GM21381 (cell line): ENCODE results near the gene SUPT5H.
A peak's percentile ranks its signal among the peaks of the same experiment; 100 is the strongest.
"Not testable (repeated sequence)": the region's sequence is repeated elsewhere in the genome, so short reads cannot be mapped to it uniquely, and the experiment has no call there.

Experiments
- ATAC-seq: cut with Tn5 transposase; IDR thresholded peaks from one replicate; pipeline ENCODE4 v1.9.1; 2021; ENCODE audit warnings: mild to moderate bottlenecking, moderate library complexity; ENCODE audit not compliant: unreplicated experiment

SUPT5H gene

GRCh38 chr19:39424934-39425333 is 20.4 kb upstream of the SUPT5H start:
- no peak for ATAC-seq

GRCh38 chr19:39425744-39426143 is 19.6 kb upstream of the SUPT5H start:
- ATAC-seq = no peak

DNA sequence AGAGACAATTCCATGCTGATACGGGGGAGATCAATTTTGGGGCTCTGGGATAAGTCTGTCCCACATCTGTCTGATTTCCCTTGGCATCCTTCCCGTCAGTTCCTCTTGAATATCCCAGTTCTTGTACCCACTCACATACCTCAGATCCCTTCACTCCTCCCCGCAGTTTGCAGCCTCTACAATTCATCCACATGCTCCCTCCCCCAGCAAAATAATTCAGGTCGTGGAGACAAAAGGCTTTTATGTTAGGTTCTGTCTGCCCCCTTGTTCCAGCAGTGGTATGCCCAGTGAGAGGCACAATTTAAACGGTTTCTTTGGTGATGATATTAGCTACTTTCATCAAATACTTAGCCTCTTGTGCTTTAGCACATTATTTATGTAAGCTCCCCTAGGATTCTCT is 19.2 kb upstream of the SUPT5H start:
- no peak for ATAC-seq

- ATAC-seq = no peak
These were observed 17.7 kb upstream of the SUPT5H start for GRCh38 chr19:39427707-39428106.

DNA sequence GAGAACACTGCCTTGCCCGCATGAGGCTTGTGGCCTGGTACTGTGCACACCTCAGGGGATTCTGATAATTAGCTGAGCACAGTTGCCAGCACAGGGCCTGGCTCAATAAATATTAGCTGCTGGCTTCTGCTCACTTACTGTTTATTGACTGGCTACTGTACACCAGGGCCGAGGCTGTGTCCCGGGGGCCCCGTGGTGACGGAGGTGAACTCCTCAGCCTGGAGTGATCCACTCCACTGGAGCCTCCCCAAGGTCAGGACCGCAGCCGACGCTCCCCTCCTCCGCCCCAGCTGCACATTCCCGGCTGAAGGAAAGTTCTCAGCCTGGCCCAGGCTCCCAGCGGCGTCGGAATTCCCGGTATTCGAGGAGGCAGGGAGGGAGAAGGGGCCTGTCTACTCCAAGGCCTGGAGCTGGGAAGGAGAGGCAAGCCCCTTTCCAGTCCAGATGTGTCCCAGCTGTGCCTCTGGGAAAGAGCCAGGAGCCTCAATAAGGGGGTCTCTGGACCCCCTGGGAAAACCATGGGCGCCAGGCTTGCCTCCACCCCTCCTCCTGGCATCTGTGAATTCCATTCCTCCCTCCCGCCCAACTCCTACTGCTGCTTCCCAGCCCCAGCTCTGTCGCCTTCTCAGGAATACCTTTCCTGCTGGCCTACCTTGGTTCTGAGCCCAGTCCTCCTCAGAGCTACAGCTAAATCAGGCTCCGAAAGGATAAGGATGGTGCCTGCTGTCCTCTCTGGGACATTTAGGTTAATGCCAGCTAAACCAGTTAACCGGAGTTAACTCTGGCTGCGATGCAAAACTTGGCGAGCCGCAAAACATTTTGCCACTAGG is 16.9 kb upstream of the SUPT5H start:
- ATAC-seq = no peak

- no peak for ATAC-seq
These were observed 14.4 kb upstream of the SUPT5H start for GRCh38 chr19:39430675-39431593.

DNA sequence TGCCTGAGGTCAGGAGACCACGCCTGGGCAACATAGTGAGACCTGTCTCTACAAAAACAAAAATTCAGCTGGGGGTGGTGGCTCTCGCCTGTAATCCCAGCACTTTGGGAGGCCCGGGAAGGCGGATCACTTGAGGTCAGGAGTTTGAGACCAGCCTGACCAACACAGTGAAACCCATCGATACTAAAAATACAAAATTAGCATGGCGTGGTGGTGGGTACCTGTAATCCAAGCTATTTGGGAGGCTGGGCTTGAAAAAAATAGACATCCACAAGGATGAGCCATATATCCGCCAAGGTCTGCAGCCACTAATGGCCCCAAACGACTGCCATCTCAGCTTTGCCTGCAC is 12.7 kb upstream of the SUPT5H start:
- no peak for ATAC-seq

GRCh38 chr19:39433480-39434079 is 11.8 kb upstream of the SUPT5H start:
- ATAC-seq = no peak

GRCh38 chr19:39434123-39435076 is 11.0 kb upstream of the SUPT5H start:
- ATAC-seq = no peak

DNA sequence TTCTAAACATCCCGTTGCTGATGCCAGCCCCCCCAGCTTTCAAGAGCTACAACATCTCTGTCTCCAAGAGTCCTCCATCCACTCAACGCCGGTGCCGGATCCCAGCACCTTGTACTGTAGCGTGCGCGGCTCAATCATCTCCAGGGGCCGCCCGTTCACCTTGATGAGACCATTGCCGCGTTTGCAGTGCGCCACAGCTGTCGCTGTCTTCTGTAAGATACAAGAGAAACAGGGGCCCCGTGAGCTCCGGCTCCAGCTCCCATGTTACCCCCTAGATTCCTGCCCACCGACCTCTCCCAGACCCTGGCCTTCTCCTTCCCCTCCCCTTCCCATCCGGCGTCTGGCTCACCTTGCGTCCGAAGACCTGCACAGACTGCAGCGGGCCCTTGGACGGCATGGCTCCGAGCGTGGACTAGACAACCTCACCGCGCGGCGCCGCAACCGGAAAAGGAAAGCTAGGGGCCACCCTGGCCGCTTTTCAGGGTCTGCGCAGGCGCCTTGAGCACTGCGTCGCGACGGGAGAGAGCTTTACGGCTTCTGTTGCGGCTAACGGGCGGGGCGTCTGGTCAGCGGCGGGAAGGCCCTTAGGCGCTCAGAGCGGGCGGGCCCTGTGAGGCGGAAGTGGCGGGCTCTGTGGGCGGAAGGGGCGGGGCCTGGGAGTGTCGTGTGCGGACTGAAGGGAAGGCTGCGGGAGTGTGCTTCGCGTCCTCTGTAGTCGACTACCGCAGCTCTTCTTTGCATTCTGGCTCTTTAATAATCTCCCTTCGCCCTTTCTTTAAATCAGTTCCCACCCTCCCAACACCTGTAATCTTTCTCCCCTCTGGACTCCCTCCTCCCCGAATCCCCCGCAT is 9.7 kb upstream of the SUPT5H start, which contains the start of gene RPS16:
Gene RPS16 (minus strand): TSS at position 451 of the 851 bp plus-strand sequence. CDS start 54 bp downstream, at position 397.
- ATAC-seq = peak; percentile 88

DNA sequence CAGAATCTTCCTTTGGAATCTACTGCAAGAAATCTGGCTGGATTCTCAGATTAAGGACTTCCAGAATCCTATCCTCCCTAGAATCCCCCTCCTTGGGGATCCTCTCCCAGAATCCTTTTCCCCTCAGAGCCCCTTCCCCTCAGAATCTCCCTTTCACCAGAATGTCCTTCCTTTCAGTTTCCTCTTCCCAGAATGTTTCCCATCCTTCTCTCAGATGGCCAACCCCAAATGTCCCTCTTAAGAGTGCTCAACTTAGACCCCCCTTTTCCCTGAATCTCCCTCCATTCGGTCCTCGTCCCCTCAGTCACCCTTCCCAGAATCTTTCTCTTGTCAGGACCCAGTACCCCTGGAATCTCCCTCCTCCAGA is 9.0 kb upstream of the SUPT5H start:
- no peak for ATAC-seq

GRCh38 chr19:39438270-39438934 is 7.0 kb upstream of the SUPT5H start:
- ATAC-seq = no peak

DNA sequence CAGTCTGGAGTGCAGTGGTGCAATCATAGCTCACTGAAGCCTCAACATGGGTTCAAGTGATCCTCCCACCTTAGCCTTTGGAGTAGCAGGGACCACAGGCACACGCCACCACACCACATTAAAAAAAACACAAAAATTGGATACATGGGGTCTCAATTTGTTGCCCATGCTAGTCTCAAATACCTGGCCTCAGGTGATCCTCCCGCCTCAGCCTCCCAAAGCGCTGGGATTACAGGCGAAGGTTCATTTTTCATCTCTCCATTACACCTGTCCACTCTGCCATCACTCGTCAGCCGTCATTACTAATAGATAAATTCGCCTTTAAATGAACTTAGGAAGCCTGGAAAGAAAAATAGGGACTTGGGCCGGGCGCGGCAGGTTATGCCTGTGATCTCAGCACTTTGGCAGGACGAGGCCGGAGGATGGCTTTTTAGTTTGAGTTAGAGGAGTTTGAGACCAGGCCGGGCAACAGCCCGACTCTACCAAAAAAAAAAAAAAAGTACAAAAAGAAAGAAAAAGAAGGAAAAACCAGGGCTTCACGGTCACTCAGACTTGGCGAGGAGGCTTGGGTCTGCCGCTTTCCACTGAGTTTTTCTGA is 685 bp upstream of the SUPT5H start:
- no peak for ATAC-seq

DNA sequence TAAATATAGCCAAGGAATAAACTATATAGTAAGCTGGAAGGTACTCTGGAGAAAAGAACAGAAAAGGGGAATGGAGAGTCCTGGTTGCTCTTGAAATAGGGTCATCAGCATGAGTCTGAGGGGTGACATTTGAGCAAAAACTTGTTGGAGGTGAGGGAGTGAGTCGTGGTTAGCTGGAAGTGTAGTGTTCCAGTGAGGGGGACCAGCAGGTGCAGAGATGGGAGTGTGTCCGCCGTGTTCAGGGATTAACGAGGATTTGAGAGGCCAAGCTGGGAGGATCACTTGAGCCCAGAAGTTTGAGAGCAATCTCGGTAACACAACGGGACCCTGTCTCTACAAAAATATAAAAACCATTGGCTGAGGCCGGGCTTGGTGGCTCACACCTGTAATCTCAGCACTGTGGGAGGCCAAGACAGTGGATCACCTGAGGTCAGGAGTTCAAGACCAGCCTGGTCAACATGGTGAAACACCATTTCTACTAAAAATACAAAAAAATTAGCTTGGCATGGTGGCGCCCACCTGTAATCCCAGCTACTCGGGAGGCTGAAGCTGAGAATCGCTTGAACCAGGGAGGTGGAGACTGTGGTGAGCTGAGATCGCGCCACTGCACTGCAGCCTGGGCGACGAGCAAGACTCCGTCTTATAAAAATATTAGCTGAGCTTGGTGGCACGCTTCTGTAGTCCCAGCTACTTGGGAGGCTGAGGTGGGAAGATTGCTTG is 1.1 kb downstream of the SUPT5H start:
- no peak for ATAC-seq

DNA sequence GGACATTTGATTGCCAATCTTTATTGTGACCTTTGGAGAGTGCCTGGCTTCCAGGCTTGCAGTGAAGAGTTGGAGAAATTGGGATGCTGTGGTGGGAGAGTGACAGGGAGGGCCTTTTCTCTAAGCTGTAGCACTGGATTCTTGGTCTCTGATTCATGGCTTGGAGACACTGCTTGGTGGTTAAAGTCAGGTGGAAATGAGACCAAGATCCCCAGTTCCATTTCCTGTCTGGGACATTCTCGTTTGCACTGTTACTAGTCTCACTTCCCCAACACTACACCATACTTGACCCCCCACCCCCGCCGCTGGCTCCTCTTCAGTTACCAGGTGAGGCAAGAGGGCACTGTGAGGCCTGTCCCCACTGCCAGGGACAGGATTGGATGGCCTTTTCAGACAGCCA is 2.9 kb downstream of the SUPT5H start:
- no peak for ATAC-seq

GRCh38 chr19:39449116-39449797 is 3.9 kb downstream of the SUPT5H start:
- ATAC-seq = no peak

DNA sequence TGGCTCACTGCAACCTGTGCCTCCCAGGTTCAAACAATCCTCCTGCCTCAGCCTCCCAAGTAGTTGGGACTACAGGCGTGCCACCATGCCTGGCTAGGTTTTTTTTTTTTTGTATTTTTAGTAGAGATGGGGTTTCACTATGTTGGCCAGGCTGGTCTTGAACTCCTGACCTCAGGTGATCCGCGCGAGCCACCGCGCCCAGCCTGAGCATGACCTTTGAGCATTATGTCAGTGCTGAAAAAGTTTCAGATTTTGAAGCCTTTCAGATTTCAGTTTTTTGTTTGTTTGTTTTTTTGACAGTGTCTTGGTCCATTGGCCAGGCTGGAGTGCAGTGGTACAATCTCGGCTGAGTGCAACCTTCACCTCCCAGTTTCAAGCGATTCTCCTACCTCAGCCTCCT is 5.9 kb downstream of the SUPT5H start:
- ATAC-seq = not testable (repeated sequence)
